Measurements from ENCODE around the gene ATG2A. TPM values are rescaled to one million over a fixed set of nuclear protein-coding genes. Genes with fewer than 3 reads are reported as not detected.

Gene ATG2A
- total and polyA plus RNA-seq, 9 of the 15 experiments (the other 6 are each of a cell fraction or from before 2014, with no cell fraction given): 0.25 to 45.9 (median 5.2) TPM

DNA sequence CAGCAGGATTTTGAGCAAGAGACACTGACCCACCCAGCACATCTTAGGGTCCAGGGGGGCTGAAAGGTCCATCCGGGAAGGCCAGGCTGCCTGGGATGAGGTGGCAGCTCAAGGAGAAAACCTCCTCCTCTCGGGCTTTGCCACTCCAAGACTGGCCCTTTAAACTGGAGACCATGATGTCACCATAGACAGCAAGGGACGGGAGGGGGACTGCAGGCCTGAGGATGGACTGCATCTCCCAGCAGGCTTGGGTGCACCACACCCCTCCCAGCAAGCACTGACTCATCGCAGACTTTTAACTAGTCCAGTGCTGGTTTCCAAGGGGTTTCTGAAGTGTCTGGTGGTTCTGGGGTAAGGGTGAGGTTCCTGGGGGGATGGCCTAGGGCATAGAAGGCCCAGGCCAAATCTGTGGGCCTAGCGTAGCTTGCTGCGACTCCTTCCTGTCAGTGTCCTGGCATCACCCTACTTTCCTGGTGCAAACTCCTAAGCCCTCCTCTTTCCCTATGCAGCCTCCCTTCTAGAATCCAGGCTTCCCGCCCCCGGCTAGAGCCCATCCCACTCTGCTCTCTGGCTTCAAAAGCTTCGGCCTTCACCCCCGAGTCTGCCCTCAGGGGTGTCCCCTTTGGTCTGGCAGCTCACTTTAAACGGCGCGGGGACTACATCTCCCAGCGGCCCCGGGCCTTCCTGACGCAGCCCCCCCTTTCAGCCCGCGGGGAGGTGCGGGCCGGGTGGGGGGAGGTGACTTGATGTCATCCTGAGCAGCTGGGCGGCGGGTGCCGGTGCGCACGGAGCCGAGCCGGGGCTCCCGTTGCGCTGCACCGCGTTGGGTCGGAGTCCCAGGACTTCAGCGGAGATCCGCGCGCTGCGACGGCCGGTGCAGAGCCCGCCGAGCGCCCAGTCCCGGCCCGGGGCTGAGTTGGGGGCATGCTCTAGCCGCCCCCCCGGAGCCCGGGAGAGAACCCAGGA lies 7.2 kb upstream of the ATG2A start, which contains the start of gene PPP2R5B (continued):
- TF ChIP-seq SRSF7 (optimal IDR thresholded peaks at IDR 0.05; ENCODE audit: low read depth, low read length) (no peak), BRCA1 (IDR thresholded peaks at IDR 0.05) (no peak), BRCA1 (CRISPR knock-in tag; IDR thresholded peaks at IDR 0.05) (no peak), CHCHD3 (CRISPR knock-in tag; IDR thresholded peaks at IDR 0.05) (no peak), HEY1 (CRISPR knock-in tag; IDR thresholded peaks at IDR 0.05; ENCODE audit: borderline replicate concordance) (no peak), CHAMP1 (IDR thresholded peaks at IDR 0.05) (no peak), MEF2A (IDR thresholded peaks at IDR 0.05; ENCODE audit: control insufficient read depth, low read depth, low read length) (no peak), U2AF1 (optimal IDR thresholded peaks at IDR 0.05; ENCODE audit: low read depth, low read length) (no peak), MTF1 (CRISPR knock-in tag; IDR thresholded peaks at IDR 0.05; ENCODE audit: borderline replicate concordance) (no peak), ERF (CRISPR knock-in tag; IDR thresholded peaks at IDR 0.05) (no peak), CBX8 (IDR thresholded peaks at IDR 0.05; ENCODE audit: borderline replicate concordance, extremely low read depth, low read depth, low read length, poor library complexity, severe bottlenecking) (no peak)
- TF ChIP-seq, protein P1, sequence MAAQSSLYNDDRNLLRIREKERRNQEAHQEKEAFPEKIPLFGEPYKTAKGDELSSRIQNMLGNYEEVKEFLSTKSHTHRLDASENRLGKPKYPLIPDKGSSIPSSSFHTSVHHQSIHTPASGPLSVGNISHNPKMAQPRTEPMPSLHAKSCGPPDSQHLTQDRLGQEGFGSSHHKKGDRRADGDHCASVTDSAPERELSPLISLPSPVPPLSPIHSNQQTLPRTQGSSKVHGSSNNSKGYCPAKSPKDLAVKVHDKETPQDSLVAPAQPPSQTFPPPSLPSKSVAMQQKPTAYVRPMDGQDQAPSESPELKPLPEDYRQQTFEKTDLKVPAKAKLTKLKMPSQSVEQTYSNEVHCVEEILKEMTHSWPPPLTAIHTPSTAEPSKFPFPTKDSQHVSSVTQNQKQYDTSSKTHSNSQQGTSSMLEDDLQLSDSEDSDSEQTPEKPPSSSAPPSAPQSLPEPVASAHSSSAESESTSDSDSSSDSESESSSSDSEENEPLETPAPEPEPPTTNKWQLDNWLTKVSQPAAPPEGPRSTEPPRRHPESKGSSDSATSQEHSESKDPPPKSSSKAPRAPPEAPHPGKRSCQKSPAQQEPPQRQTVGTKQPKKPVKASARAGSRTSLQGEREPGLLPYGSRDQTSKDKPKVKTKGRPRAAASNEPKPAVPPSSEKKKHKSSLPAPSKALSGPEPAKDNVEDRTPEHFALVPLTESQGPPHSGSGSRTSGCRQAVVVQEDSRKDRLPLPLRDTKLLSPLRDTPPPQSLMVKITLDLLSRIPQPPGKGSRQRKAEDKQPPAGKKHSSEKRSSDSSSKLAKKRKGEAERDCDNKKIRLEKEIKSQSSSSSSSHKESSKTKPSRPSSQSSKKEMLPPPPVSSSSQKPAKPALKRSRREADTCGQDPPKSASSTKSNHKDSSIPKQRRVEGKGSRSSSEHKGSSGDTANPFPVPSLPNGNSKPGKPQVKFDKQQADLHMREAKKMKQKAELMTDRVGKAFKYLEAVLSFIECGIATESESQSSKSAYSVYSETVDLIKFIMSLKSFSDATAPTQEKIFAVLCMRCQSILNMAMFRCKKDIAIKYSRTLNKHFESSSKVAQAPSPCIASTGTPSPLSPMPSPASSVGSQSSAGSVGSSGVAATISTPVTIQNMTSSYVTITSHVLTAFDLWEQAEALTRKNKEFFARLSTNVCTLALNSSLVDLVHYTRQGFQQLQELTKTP (IDR thresholded peaks at IDR 0.05; ENCODE audit: low read depth in 1 of 2, partially characterized antibody in 2 of 2): peak; percentile 64 to 94

Data from K562 (cell line).